T-helper 22 cell (primary cell): ENCODE measurements around the gene PPARGC1A.

Experiments
- DNase-seq: peaks from one replicate; pipeline ENCODE4 v3.0.0-alpha.2; 2020; ENCODE audit warnings: low read depth

Gene PPARGC1A

DNA sequence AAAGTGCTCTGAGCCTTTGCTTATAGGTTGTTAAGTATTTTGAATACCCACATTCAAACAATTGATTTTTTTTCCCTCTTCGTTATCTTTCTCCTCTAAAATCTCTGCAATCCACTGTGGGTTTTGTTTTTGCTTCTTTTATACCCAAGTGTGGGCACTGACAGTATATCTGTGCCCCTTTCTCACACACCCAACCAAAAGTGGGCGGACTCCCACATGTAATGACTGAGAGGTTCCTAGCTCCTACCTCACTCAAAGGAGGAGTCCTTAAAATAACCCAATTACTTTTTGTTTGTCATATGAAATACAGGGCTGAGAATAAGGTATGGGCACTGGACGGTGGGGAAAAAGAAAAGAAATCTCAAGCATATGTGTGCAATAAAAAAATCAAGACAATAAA is 51.7 kb downstream of the PPARGC1A start:
- no peak for DNase-seq

DNA sequence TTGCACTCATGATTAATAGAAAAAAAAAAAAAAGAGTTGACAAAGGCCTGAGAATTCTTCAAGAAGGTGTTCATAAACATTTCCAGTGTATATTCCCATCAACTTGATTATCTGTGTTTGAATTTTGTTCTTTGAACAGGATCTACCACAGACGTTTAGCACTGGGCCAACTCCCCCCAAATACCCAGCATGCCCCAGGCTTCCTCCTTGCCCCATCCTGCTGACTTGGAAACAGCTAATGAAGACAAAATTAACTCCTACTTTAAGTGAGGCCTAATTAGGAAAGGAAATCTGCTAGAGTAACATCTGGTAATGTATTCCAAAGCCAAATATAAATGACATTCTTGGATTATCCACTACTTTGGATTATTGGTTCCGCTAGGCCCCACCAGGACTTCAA is 52.5 kb downstream of the PPARGC1A start:
- no peak for DNase-seq

DNA sequence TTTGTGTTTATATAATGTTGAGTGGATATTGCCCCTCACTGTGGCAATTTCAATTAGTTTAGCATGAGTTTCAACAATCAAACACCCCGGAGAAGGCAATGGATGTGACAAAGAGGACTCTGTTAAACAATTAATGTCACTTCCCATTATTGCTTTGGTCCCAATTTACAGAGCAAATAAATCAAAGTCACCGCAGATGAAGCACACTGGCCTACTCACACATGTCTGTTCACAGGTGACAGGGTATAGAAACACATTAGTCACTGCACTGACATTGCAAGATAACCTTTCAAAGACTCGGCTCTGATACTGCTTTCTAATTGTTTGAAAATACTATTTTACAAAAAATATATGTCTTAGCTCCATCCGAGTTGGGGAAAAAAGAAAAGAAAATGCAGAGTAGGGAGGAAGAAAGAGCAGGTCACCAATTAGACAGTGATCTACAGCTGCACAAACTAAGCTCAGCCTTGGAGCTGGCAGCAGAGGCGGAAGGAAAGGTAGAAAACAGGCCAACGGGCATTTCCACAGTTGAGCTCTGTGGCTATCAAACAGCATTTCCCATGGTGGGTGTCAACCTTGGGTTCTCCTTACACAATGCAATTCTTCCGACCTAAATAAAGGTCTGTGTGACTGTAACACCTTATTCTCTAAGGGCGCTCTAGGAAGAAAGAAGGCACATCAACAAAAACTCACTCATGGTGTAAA is 53.9 kb downstream of the PPARGC1A start:
- no peak for DNase-seq

DNA sequence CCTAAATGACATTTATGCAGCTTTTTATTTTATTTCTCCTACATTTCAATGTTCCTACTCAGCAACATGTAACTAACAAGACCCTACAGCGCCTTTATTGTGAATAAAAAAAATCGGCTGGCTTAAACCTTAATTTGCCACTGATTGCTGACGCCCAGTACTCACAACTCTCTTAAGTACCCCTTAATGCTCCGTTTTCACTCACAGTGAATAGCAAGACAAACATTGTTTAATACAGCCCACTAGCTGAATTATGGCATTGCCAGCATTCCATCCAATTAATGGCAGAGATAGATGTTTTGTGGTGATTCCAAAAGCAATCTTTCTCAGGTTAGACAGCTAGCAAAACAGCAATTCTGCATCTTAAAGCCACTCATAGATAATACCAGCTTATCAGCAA is 61.1 kb downstream of the PPARGC1A start:
- no peak for DNase-seq

DNA sequence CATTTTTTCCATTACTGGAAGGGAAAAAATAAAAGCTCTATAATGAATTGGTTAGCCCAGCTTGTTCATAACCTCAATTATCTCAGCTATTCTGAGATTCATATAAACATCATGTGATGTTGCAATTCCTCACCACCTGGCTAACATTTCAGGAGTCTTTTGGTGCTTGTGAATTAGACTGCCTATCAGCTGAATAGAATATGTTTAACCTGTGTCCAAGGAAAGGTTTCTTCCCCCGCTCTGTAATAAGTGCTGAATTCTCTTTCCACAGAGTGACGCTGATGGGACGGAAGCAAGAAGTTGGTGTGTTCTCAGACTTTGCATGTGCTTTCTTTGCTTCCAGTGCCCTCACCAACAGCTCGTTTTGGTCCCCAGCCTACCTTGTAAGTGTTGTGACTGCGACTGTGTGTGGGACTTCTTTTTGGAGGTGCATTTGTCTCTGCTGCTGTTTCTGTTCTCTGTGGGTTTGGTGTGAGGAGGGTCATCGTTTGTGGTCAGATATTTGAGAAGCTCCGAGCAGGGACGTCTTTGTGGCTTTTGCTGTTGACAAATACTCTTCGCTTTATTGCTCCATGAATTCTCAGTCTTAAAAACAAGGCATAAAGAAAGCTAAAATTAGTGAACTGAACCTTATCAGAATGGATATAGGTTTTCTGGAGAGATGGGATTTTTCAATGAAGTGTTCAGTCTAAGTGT is 61.7 kb downstream of the PPARGC1A start:
- no peak for DNase-seq

DNA sequence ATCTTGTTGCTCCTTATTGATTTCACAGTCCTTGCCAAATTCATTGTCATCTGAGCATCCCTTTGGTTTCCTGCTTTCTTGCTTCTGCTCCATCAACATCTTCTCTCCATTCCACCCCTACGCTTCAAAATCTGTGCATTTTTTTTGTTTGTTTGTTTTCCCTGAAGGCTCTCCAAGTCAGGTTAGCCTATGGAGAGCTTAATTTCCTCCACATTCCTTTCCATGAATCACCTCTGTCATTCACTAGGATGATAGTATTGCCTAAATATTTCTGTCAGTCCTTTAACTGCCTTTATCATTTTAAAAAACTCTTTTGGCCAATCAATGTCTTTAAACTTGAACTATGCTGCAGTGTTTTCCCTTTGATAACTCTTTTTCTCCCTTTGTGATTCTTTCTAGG is 67.7 kb downstream of the PPARGC1A start:
- DNase-seq: no peak

DNA sequence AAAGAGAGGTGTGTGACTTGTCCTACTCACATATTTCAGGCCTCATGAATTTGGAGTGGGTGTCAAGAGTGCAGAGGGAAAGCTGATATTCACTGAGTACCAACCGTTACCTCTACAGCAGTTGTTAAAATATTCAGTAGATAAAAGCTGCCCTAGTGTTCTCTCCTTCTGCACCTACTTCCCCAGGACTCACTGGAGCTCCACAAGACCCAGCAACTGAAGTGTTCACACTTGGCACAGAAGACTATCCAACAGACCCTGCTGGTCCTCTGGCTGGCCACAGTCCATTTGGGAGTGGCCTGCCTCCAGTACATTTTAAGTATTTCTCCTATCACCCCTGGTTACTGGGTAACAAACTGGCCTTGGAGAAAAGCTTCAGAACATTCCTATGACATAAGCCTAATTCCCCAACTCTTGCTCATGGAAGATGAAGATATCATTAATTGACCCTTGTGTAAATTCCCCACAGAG is 70.8 kb downstream of the PPARGC1A start:
- DNase-seq: no peak

DNA sequence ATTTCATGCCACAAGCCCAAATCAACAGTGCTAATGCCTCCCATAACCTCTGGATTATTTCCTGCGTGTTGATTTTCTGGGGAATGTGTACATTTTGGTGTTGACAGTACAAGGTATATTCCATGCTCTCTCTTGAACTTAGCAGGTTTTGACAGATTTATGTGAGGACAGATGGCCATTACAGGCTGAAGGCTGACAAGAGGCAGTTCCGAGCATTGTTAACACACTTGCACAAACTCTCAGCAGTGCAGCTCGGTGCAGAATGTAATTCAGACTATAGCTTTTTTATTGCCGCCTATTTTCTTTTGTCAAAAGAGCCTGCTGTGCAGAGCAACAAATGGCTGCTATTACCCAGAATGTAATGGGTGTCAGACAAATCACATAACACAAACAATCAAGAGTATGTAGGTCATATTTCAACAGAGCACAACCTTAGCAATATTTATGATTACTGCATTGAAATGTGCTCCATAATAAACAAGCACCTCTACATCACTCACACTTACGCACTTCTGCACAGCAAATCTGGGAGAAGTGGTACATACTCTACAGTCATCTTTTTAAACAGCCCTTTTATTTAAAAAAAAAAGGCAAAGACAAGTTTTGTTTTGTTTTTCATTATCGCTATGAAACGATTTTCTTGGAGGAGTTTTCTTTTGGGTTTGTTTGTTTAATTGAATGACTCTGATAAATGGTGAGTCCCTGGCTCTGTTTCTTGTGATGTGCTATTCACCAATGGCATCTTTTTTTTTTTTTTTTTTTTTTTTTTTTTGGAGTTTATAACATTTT is 71.6 kb downstream of the PPARGC1A start:
- DNase-seq: no peak

DNA sequence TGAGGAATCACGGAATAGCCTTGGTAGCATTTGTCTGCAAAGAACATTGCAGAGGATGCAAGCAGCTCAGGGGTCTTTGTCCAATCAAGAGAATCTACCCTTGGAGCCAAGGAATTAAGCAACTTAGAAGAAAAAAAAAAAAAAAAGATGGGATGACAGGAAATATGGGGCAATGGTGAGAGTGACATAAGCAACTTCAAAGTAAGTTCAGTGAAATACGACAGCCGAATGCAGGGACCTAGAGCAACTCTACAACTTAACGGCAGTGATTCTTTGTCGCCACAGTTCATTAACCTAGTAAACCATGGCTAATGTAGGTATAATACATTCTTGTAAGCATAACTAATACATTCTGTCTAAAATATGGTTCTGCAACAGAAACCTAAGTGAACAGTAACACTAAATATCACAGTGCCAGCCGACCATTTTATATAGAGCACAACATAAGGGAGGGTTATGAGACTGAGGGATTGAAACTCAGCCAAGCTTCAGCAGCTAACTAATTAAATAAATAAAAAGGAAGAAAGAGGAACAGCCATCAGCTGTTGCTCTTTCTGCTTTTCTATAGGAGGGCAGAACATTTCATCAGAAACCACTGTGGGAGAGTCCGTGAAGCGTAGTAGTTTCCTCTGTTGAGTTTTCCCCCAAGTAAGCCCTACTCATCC is 74.7 kb downstream of the PPARGC1A start:
- no peak for DNase-seq

DNA sequence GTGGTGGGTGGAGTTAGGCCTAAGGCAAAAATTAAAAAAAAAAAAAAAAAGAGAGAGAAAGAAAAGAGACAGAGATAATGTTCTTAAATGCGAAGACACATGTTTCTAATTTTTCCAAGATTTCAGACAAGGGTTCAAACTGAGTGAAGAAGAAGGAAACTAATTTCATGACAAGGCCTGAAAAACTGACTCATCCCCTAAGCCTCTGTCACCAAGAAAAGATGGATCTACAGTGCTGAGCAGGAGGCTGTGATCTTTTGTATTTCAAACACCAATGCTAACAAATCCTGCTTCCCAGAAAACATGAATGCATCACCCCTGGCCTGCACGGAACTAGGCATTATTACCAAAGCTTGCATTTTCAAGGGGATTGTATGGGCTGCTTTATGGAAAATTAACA is 75.3 kb downstream of the PPARGC1A start:
- no peak for DNase-seq

DNA sequence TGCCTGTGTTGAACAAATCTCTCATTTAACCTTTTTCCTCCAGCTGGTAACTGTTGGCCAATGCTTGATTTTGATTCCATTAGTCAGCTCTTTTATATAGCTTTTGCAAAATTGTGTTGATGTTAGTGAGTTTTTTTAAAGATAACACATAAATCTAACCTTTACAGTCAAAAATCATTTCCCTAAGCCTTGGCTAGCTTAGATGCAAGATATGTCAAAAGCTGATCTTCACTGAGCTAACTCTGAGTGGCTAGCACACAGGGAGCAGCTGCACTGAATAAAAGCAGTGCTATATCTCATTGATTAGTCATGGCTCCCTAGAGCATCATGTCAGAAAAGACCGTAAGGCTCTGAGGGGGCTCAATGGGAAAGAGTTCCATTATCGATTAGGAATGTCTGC is 78.7 kb downstream of the PPARGC1A start:
- no peak for DNase-seq

DNA sequence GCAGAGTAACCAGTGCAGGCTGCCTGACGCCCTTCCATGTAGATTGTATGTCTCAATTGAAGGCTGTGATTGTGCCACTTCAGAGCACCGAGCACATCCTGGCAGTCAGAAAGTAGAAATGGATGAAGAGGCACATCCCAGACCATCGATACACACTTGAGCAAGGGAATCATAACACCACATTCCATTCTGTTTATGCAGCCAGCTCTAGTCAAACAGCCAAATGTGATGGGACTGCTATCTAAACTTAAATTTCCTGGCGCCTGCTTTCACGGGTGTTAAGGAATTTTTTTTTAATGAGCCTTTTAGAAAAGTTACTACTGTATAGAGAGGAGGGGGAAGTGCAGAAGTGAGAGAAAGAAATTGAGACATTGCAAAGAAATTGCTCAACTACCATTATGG is 84.4 kb downstream of the PPARGC1A start:
- no peak for DNase-seq

DNA sequence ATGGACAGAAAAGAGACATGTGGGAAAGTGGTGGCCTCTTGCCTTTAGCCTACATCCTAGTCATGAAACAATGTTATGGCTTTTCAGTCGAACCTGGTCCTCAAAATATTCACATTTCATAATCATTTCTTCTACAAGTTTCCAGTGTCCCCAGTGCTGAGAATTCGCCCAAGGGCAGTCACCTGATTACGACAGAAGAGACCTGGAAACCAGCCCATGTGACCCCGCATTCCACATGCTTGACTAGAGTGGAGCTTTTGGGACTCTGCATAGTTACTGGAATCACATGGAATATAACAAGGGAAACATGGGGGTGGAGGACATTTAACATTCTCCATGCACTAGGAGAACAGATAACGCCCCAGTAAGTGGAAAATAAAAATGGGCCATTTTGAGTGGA is 100.1 kb downstream of the PPARGC1A start:
- no peak for DNase-seq

DNA sequence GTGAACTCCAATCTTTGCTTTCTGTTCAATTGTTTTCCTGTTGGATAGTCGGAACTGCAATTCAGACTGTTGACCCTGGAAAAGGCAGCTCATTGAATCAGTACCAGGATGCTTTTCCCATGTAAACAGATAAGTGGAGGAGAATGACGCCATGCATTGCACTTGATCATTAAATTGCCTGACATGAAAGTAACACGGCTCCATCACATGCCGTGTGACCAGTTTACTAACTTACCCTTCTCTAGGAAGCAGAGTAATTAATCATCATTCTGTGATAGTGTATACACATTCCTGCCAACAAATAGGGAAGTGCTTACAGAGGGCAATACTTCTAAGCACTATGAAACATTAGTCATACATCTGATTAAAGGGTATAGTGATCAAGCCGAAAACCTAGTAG is 101.4 kb downstream of the PPARGC1A start:
- DNase-seq: no peak

DNA sequence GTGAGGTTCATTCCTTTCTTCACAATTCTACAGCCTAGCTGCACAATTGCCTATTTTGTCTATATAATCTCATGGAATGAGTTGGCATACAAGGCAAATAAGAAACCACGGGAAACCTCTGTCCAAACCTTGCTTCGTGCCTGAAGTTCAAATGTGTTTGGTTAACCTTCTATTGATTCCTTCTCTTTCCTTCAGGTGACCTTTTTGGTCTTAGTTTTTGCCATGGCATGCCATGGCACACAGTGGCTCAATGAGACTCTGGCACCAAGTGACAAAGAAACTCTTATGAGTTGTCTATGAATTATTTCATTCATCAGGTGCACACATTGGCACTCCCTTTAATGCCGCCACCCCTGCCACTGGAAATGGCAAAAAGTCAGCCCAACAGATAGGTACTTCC is 101.8 kb downstream of the PPARGC1A start:
- DNase-seq: no peak

DNA sequence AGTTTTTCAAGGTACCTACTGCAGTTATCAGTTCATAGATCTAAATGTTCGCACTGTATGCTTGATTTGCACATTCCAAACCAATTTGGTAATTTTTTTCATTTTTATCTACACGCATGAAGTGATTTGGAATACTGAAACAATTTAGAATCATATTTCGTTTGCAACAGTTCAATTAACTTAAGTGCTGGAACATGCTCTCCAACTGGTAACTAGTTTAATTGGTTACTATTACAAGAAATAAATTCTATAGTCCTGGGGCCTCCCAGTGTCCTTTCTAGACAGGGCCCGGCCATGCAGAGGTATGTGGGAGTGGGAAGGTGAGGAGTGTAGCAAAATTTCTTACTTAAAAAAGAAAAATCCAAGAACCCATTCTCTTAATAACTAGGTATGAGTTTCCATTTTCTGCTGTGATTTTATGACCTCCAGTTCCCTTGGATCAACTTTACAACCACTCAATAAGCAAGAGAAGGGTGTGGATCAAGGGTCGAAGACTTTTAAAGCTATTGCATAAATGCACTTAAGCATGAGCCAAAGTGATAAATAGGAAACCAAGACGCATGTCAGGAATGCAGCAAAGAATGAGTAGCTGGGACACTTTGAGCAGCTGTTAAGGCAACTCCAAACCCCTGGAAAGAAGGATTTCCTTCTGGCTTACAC is 106.9 kb downstream of the PPARGC1A start:
- DNase-seq: no peak

DNA sequence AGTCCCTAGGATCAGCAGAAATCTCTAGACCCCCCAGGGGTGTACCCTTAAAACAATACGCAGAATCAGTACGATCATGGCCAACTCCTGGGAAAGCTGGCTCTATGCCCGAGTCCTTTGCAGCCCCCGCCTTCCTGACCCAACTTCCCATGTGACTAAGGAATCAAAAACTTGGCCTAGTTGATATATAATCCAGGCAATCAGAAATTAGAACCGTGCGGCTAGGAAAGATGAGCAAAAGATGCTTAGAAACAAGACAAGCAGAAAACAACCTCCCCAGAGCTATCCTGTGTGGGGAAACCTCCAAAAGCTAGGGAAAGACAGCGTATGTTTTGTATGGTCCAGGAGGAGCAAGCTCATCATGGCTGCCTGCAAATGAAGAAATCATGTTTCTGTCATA is 110.0 kb downstream of the PPARGC1A start:
- no peak for DNase-seq

DNA sequence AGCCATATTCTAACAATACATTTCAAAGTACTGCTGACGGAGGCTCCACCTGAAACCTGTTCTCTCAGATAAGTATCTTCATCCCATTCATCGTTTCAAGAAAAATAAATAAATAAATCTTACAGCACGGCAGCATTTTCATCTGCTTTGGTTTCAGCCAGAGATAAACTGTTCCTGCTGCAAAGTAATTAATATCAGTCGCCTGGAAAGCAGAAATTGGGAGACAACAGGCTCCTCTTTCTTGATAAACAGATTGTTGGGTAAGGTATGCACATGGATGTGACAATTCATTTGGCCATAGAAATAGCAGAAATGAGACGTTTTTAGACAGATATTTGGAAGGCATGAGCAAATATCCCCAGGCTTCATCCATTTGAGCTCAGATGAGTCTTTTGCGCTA is 110.4 kb downstream of the PPARGC1A start:
- DNase-seq: no peak

DNA sequence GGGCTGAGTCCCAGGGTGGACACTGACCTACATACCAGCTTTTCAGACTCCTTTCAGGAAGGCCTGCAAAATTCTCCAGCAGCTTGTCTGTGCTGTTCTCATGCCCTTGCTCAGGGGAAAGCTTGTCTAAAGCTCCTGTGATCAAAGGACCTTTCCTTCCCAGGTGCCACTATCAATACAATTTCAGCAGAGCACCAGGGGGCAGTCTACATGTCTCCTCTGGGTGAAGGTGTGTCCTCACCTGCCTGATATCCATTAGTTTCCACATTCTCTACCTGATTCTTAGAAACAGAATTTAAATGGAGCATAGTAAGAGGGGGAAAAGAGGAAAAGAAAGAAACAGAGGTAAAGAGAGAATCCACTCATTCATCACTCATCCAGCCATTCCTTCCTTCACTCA is 114.2 kb downstream of the PPARGC1A start:
- no peak for DNase-seq

DNA sequence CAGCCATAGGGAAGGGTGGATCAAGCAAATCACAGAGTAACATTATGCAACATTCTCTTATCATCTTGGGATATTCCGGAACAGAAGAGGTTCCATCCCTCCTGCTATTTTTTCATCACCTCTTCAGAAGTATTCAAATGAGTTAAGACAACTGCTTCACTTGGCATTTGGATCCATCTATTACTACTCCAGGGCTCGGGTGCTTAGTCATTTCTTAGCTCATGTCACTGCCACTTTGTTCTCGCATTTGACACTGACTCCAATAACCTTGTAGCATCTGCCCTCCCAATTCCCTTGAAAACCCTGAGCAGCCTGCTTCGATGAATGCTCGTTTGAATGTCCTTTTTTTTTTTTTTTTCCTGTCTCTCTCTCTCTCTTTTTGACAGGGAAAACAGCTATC is 114.9 kb downstream of the PPARGC1A start:
- no peak for DNase-seq

DNA sequence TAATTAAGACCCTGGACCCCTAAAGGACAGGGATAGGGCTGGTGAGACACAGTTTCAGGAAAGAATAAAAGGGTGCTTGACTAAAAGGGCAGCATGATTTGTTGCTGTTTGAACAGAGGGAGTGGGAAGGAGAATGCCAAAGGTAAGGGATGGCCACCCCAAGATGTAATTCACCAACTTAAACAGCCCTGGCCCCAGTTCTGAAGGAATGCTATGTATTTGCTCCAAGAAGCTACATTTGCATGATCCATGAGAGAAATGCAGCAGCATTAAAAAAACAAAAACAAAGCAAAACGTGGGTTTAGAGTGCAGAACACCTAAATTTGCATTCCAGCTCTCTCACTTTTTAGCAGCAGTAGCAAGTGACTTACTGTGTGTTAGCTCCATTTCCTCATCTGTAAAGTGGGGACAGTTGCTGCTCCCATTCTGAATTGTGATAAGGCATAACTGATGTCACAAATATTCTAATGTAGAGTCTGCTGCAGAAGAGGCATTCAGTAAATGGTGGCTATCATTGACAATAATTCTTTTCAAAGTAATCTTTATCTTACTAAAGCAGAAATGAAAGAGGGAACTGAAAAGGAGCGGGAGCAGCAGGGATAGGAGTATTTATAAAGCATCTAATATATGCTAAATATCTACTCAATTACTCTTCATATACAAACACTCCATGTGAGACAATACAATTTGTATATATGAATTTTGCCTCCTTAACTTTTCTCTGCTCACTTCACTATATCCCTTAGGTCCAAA is 115.8 kb downstream of the PPARGC1A start:
- no peak for DNase-seq
